ENCODE measurements around the gene DSCAML1.

The DSCAML1 gene

GRCh38 chr11:117572129-117572528 lies 224.9 kb downstream of the DSCAML1 start:
- no peak for DNase-seq

DNA sequence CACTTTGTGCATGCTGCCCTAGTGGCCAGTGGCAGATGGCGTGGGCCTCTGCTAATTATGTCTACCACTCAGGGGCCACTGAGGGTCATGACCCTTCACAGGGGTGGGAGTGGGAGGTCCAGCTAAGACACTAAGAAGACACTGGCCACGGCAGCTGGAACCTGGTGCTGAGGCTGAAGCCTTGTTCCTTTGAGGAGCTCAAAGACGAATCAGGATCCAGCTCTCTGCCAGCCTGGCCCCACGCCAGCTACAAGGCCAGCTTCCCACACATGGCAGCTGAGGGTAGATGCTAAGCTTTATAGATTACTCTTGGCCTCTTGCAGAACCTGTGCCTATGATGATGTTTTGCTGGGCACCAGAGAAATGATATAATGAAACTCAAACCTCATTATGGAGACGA lies 226.3 kb downstream of the DSCAML1 start:
- DNase-seq, result no peak

GRCh38 chr11:117569911-117570310 lies 227.1 kb downstream of the DSCAML1 start:
- no peak for DNase-seq

GRCh38 chr11:117565709-117566108 lies 231.3 kb downstream of the DSCAML1 start:
- no peak for DNase-seq

DNA sequence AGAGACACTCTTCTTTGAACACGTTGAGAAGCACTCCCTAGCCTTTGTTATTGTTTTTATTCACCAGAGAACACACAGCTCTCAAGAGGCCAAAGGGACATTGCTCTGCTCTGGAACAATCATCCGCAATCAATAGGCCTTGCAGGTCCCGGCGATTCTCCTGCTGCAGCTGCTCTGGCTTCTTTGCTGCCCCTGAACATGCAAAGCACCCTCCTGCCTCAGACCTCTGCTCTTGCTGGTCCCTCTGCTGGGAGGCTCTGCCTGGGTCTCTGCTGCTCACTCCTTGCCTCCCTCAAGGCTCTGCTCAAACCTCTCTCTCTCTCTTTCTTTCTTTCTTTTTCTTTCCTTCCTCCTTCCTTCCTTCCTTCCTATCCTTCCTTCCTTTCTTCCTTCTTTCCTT lies 232.7 kb downstream of the DSCAML1 start:
- no peak for DNase-seq

GRCh38 chr11:117563556-117563955 lies 233.5 kb downstream of the DSCAML1 start:
- DNase-seq, result no peak

DNA sequence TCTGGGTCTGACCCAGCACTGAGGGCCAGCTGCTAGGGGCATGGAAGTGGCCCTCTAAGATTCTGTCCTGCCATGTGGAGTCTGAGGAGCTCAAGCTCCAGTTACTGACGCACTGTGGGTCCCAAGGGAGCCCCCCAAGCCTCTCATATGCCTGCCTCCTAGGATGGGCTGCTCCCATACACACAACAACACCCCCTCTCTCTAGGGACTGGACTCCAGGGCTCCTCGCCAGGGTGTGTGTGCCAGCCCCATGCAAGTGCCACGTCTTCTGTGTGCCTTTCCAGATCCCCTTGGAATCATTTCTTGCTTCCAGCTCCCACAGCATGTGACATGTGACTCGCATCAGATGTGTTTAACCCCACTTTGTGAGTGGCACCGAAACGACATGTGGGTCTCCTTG lies 234.9 kb downstream of the DSCAML1 start:
- no peak for DNase-seq

DNA sequence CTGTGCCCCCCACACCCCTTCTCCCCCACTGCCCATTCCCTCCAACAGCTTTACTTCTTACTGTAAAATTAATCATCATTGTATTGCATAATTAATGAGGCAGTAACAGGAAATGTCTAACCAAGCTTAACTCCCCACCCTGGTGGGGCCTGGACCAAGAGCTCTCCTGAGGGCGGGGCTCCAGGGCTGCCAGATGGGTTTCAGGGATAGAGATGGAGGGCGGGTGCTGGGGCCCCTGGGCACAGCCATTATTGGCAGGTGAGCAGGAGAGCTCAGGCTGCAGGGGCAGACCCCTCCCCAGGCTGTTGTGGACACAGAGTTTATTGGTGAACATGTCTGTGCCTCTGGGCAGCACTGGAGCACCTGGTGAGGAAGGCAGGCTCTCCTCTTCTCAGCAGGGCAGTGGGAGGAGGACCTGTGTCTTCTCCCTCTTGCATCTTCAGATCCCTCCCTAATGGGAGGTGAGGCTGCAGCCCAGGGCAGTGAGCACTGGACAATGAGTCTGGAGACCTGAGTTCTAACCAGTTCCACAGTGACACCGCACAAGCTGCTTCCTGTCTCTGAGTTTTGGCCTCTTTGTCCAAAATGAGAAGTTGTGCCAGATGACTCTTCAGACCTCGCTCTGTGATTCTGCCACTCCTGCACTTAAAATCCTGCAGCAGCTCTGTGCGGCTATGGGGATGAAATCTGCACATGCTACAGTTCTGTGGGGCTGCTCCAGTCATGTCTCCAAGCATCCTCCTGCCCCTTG lies 236.1 kb downstream of the DSCAML1 start:
- no peak for DNase-seq

- DNase-seq, result no peak
Observed at GRCh38 chr11:117559698-117560097, 237.3 kb downstream of the DSCAML1 start.

GRCh38 chr11:117557361-117557760 lies 239.7 kb downstream of the DSCAML1 start:
- no peak for DNase-seq

DNA sequence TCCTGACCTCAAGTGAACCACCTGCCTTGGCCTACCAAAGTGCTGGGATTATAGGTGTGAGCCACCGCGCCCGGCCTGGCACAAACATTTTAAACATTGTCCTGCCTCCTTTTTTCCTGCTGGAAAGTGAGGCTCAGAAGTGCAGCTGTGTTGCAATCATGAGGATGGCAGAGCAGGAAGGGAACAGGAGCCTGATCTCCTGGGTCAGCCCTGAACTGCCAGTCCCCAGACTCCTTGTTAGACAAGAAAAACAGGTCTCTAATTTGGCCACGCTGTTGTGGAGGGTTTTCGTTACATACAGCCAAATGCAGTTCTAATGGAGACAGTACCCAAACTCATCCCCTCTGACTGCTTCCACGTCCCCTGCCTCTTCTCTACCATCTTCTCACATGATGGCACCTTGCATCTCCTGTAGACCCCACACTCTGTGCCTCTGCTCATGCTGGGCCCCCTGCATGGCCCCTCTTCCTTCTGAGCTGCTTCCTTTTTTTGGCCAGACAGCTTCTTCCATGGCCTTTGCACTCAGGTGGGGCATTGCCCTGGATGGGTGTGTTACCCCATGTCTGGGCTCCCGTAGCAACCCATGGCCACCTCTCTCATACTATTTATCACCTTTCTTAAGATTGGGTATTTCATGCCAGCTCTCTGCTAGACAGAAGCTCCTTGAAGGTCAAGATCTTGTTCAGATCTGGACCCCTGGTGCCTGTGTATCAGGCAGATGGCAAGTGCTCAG lies 242.2 kb downstream of the DSCAML1 start:
- DNase-seq, result no peak

GRCh38 chr11:117552626-117553025 lies 244.4 kb downstream of the DSCAML1 start:
- no peak for DNase-seq

- no peak for DNase-seq
Observed at GRCh38 chr11:117551761-117552343, 245.2 kb downstream of the DSCAML1 start.

DNA sequence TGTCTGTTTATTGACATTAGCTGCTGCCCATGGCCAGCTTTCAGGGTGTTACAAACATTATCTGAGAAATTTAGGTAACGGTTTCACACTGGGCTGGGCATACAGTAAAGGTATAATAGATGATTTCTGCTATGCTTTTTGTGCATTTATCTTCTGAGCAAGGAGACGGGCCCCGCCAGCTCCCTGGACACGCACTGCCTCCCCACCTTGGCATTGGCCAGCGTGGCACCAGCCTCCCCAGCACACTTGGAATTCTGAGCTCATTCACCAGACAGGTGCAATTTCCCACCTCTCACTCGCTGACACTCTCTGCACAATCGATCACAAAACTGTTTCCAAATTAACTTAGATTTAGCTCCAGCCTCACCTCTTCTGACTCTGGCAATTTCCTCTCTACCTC lies 246.6 kb downstream of the DSCAML1 start:
- no peak for DNase-seq

DNA sequence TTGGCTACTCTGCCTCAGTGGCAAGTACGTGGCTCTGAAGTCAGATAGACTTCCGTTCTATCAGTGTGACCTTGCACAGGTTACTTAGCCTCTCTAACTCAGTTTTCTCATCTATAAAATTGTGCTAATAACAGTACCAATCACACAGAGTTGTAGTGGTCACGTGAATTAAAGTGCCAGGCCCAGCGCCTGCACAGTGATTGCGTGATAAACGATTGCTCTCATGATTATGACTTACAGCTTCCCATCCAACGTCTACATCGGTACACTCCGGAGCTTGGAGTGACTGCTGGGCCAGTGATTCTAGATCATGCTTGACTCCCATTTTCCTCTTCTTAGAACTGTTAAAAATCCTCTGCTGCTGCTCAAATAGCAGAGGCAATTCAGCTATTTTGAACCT lies 247.6 kb downstream of the DSCAML1 start:
- no peak for DNase-seq

GRCh38 chr11:117548876-117549275 lies 248.1 kb downstream of the DSCAML1 start:
- no peak for DNase-seq

DNA sequence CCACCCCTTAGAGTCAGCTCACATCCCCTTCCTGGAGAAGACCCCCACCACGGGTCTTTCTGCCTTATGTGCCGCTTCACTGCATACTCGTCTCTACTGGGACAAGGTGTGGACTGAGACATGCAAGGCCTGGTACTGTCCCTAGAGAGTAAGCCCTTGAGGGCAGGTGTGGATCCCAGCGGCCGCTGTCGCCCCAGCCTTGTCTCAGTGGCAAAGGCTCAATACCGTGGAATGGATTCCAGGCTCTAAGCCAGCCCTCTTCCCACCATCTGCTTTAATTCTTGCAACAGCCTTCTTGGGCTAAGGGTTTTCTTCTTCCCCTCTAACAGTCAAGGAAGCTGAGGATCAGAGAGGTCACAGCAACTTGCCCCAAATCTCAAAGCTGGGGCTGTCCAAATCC lies 249.1 kb downstream of the DSCAML1 start:
- no peak for DNase-seq

DNA sequence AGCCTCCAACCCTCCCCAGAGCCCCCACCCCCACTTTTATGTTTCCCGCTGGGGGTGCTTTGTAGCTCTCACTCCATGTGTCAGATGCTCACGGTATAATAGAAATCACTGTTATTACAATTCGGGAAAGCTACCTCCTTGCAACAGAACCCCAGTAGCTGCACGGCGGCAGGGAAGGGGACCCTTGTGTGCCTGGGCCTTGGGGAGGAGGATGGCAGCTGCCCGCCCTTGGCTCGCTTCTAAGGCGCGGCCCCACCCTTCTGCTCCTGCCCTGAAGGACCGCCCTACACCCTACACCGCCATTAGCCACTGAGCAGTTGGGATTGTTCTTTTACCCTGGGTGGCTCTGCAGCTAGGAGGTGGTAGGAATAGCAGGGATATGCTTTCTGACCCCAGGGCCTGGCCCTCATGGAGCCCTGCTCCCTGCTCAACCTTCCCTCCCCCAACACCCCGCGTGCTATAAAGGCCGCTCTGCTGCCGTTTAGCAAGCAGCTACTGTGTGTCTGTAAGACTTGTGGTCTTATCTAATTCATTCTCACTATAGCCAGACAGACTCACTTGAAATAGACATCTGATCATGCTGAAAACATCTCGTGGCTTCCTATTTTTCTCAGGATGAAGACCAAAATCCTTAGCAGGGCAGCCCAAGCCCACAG lies 249.7 kb downstream of the DSCAML1 start:
- DNase-seq, result no peak

- DNase-seq, result no peak
Observed at GRCh38 chr11:117546431-117547194, 250.4 kb downstream of the DSCAML1 start.

DNA sequence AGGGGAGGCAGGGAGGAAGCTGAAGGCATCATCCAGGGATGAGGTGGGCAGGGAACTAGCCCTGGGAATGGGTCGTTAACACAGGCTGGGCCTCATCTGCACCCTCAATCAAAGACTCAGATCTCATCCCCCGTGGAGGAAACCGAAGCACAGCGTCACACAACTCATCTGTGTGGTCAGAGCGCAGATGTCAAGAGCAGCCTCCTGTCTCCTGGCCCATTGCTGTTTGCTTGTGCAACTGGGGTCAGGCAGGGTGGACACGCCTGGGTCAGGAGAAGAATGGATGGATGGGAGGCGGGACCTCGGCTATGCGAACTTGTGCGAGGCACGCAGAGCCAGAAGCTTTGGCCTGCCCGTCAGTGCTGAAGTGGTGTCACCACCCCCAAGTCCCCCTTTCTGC lies 251.3 kb downstream of the DSCAML1 start:
- DNase-seq, result no peak

DNA sequence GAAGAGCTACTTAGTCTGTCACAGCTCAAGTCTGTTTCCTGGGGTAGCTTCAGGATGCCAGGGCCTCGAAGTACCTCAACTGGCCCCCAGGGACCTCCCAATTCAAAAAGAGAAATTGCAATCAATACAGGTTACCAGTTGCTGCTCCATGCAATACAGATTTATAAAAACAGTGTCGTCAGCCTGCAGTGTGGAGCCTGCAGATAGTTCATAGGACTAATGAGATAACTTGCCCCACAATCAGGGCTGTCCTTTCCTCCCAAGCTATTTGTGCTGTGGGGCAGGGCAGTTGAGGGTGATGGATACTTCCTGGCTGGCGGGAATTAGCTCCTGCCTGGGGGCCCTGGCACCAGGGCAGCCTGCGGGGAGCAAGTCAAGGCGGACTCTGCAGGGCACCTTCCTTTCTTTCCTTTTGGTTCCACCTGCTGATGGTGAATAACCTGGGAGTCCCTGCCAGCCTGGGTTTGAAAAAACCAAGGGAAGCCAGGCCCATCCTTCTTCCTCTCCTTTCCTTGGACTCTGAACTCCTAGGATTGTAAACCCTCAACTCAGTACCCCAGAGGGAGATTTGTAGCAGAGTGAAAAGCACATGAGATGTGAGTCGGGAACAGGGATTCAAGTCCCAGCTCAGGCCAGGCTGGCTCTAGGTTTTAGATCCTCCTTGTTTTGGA lies 252.8 kb downstream of the DSCAML1 start:
- no peak for DNase-seq

DNA sequence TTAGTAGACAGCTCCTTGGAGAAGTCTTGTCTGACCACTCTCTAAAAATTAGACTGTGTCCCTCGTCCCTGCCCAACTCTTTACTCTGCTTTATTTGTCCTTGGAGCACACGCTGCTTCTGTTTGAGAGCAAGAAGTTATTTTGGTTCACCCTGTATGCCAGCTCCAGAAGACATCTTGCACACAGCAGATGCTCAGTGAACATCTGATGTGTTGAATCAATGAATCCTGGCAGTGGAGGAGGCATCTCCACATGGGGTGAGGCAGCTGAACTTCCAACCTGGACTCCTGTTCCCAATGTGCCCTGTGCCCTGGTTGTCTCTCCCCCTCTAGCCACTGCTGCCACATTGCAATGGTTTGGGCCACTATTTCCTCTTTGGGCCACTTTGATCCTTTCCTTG lies 255.8 kb downstream of the DSCAML1 start:
- no peak for DNase-seq

Measured in fibroblast of skin of right biceps (primary cell).